ENCODE data around the gene LBX1. TPM values are rescaled to one million over a fixed set of nuclear protein-coding genes. Genes with fewer than 3 reads are reported as not detected.

The LBX1 gene
- total and polyA plus RNA-seq, 2 donors (not counting 3 experiments of a cell fraction or from before 2014, with no cell fraction given) = not detected

- DNase-seq (ENCODE audit: low read depth, low spot score) = no peak
- CTCF ChIA-PET = interaction anchor here (0.9 to 4.4 kb wide), 4 partner anchors 21 to 352 kb away, joined by 3 to 26 read pairs (median 6); no protein-coding TSS in a partner anchor
- no peaks in the 10 kb centered on the region for H3K9me1 ChIP-seq (replicated peaks; ENCODE audit: control insufficient read depth, extremely low read depth, insufficient read depth, low read length)
- intact Hi-C loops (cut with micrococcal nuclease) (no loop called here), dilution Hi-C loops (cut with MboI; ENCODE audit: extremely low pct_ligation_motif_present, low sequenced_read_pairs) (no loop called here)
- H4K20me1 ChIP-seq (replicated peaks; ENCODE audit: control insufficient read depth, extremely low read depth, insufficient read depth, low read length) = no peaks in the 10 kb centered on the region
- no peak for TF ChIP-seq POLR2A (IDR thresholded peaks at IDR 0.05; ENCODE audit: low read depth, low read length)
- TF ChIP-seq EZH2 (IDR thresholded peaks at IDR 0.05; ENCODE audit: borderline replicate concordance, low read depth, low read length, severe bottlenecking) = peak; percentile 70
- no peak for TF ChIP-seq POLR2AphosphoS5 (IDR thresholded peaks at IDR 0.05; ENCODE audit: insufficient read depth, low read depth, low read length)
- H3K79me2 ChIP-seq (ENCODE audit: control insufficient read depth, insufficient read depth, low read length) = no peaks in the 10 kb centered on the region
- H3K4me2 ChIP-seq (ENCODE audit: insufficient read depth, low read length) = no peak overlapping the region
- POLR2A ChIA-PET = no interaction called here
- no TSS peak for BruUV-seq (replicated peaks)
- no peak for FAIRE-seq
- H3K4me1 ChIP-seq (ENCODE audit: control insufficient read depth, extremely low read depth, insufficient read depth, low read length) = no peaks in the 10 kb centered on the region
- no peak overlapping the region for H3K27ac ChIP-seq (ENCODE audit: insufficient read depth, low read depth, low read length)
- H3K27me3 ChIP-seq (ENCODE audit: control insufficient read depth in 2 of 2, insufficient read depth in 2 of 2, low read length in 2 of 2) = peaks cover 88 to 89% of the 10 kb centered on the region in 2 experiments
- H3K9me3 ChIP-seq (replicated peaks; ENCODE audit: control insufficient read depth, insufficient read depth, low read length) = no peaks in the 10 kb centered on the region
- H3K9ac ChIP-seq (replicated peaks; ENCODE audit: extremely low read depth, insufficient read depth, low read length) = no peak overlapping the region
- no peaks in the 10 kb centered on the region for H3K36me3 ChIP-seq (ENCODE audit: control insufficient read depth in 2 of 2, extremely low read depth in 1 of 2, insufficient read depth in 2 of 2, low read length in 2 of 2)
- H2AFZ ChIP-seq (ENCODE audit: low read depth, low read length) = no peak overlapping the region
- H3K4me3 ChIP-seq (replicated peaks in 1 of 3; ENCODE audit: insufficient read depth in 1 of 3, low read depth in 1 of 3, low read length in 3 of 3) = no peak overlapping the region
Observed at GRCh38 chr10:101218351-101219138, 10.7 kb downstream of the LBX1 start.

- DNase-seq (ENCODE audit: low read depth, low spot score) = peak; percentile 37
- Histone ChIP-seq H3K4me2 (ENCODE audit: insufficient read depth, low read length) (no peak overlapping the region), H3K4me3 (replicated peaks in 1 of 3; ENCODE audit: insufficient read depth in 1 of 3, low read depth in 1 of 3, low read length in 3 of 3) (no peak overlapping the region), H4K20me1 (replicated peaks; ENCODE audit: control insufficient read depth, extremely low read depth, insufficient read depth, low read length) (no peaks in the 10 kb centered on the region), H3K27me3 (ENCODE audit: control insufficient read depth in 2 of 2, insufficient read depth in 2 of 2, low read length in 2 of 2) (peaks cover 79 to 80% of the 10 kb centered on the region in 2 experiments), H2AFZ (ENCODE audit: low read depth, low read length) (no peak overlapping the region), H3K79me2 (ENCODE audit: control insufficient read depth, insufficient read depth, low read length) (no peaks in the 10 kb centered on the region), H3K9ac (replicated peaks; ENCODE audit: extremely low read depth, insufficient read depth, low read length) (no peak overlapping the region), H3K4me1 (ENCODE audit: control insufficient read depth, extremely low read depth, insufficient read depth, low read length) (no peaks in the 10 kb centered on the region), H3K9me3 (replicated peaks; ENCODE audit: control insufficient read depth, insufficient read depth, low read length) (no peaks in the 10 kb centered on the region), H3K27ac (ENCODE audit: insufficient read depth, low read depth, low read length) (no peak overlapping the region), H3K9me1 (replicated peaks; ENCODE audit: control insufficient read depth, extremely low read depth, insufficient read depth, low read length) (no peaks in the 10 kb centered on the region), H3K36me3 (ENCODE audit: control insufficient read depth in 2 of 2, extremely low read depth in 1 of 2, insufficient read depth in 2 of 2, low read length in 2 of 2) (no peaks in the 10 kb centered on the region)
- BruUV-seq (replicated peaks) = no TSS peak
- dilution Hi-C loops (cut with MboI; ENCODE audit: extremely low pct_ligation_motif_present, low sequenced_read_pairs) (no loop called here), intact Hi-C loops (cut with micrococcal nuclease) (no loop called here)
- FAIRE-seq = peak; percentile 68
- POLR2A ChIA-PET = no interaction called here
- CTCF ChIA-PET = interaction anchor here (1.0 to 4.4 kb wide), 6 partner anchors 21 to 564 kb away, joined by 3 to 26 read pairs (median 4); no protein-coding TSS in a partner anchor
- TF ChIP-seq FOS (IDR thresholded peaks at IDR 0.05; ENCODE audit: borderline replicate concordance, insufficient read depth, low read length) = no peak
- no peak for TF ChIP-seq POLR2AphosphoS5 (IDR thresholded peaks at IDR 0.05; ENCODE audit: insufficient read depth, low read depth, low read length)
- peak; percentile 73 for TF ChIP-seq EZH2 (IDR thresholded peaks at IDR 0.05; ENCODE audit: borderline replicate concordance, low read depth, low read length, severe bottlenecking)
- peak; percentile 34 to 61 for TF ChIP-seq CTCF (IDR thresholded peaks at IDR 0.05; ENCODE audit: extremely low read depth in 1 of 2, insufficient read depth in 1 of 2, low read depth in 1 of 2, low read length in 2 of 2)
Observed at GRCh38 chr10:101217450-101218281, 11.6 kb downstream of the LBX1 start.
